CD4-positive, alpha-beta T cell treated with Interleukin-17A for 1 hour (primary cell): ENCODE data around the gene FLAD1.
A peak's percentile ranks its signal among the peaks of the same experiment; 100 is the strongest.
"Not testable (repeated sequence)": the region's sequence is repeated elsewhere in the genome, so short reads cannot be mapped to it uniquely, and the experiment has no call there.

ENCODE experiments used
- DNase-seq: peaks from one replicate; pipeline ENCODE4 v3.0.0-alpha.2; 2020

FLAD1 gene

DNA sequence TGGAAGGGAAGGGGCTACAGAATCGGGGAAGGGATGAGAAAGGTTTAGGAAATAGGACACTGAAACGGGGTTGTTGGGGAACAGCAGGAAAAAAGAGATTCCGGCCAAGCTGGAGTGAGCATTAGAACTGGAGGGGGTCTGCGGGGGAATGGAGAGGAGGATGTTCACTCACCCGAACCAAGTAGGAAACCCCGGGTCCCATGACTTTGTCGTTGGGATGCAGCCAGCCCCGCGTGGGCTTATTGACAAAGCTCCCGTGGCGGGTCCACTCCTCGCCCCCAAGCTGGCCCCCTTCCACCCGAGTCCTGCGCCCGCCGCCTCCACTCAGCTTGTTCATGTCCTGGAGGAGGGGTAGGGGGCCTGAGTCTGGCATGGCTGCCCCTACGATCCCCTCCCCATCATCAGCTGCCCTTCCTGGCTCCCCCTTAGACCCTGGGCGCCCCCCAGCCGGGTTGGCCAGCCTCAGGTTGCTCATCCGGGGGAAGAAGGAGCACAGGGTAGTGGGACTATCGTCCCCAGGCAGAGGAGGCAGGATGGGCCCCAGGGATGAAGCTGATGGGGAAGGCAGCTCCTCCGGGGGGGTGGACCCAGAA lies 13.2 kb upstream of the FLAD1 start:
- no peak for DNase-seq

DNA sequence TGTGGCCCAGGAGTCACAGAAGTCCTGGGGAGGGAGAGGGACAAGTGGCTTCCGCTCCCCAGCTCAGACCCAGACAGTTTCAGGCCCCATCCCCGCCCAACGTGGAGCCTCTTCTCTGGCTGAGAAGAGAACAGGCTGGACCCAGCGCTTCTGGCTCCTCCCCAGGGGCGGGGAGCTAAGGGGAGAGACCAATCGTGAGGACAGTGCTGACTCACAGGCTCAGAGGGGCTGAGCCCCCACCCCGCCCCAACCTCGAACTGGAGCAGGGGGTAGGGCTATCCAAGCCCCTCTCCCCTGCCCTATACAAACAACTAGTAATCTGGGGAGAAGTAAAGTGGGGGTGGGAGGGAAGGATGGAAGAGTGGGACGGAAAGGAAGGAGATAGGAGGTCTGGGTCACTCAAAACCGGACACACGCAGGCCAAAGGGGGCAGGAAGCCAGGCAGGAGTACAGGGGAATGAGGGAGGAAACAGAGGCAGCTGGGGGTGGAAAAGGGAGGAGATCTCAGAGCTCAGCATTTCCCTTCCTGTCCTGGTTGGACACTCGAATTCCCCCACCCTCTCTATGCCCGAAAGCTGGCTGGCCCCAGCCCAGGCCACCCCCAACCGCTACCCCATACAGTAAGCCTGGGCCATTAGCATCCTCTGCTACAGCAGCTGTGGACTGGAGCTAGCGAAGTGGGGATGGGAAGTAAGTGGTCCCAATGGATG lies 12.4 kb upstream of the FLAD1 start, which contains the start of gene SHC1:
SHC1 (minus strand) TSS at position 117 of the 710 bp plus-strand sequence. CDS start 221 bp downstream, outside the sequence.
- DNase-seq: peak; percentile 37

DNA sequence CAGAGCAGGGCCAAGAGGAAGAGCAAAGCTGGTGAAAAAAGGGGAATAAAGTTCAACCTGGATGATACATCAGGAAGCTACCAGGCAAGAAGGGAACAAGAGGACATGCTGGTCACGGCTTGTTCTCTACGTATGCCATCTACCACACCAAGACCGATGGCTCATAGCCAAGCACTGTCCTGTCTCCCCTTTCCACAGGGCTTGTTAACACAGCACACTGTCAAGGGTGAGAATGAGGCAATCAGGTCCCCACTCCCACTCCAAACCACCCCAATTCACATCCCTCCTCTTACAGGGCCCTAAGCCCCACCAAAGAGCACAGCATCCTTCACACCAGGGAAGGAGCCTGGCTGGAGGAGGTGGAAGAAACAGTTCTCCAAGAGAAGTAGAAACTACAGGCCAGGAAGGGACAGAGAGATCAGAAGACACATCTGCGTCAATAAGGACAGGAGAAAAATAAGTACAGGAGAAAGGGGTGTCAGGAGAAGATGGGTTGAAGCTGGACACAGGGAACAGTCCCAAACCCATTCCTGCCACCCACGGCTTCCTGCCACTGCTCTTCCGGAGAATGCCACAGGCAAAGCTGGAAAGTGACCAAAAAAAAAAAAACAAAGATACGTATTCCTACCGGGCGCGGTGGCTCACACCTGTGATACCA lies 11.7 kb upstream of the FLAD1 start:
- DNase-seq: no peak

DNA sequence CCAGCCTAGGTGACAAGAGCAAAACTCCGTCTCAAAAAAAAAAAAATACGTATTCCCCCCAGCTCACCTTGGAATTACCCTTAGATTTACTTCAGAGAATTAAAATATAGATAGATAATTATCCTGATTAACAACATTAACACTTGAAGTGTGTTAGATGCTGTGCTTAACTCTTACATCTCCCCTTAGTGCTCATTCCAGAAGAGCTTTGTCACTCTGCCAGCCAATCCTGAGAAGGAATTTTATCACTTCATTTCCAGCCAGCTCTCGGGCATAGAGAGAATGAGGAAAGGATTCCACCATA lies 11.0 kb upstream of the FLAD1 start:
- no peak for DNase-seq

DNA sequence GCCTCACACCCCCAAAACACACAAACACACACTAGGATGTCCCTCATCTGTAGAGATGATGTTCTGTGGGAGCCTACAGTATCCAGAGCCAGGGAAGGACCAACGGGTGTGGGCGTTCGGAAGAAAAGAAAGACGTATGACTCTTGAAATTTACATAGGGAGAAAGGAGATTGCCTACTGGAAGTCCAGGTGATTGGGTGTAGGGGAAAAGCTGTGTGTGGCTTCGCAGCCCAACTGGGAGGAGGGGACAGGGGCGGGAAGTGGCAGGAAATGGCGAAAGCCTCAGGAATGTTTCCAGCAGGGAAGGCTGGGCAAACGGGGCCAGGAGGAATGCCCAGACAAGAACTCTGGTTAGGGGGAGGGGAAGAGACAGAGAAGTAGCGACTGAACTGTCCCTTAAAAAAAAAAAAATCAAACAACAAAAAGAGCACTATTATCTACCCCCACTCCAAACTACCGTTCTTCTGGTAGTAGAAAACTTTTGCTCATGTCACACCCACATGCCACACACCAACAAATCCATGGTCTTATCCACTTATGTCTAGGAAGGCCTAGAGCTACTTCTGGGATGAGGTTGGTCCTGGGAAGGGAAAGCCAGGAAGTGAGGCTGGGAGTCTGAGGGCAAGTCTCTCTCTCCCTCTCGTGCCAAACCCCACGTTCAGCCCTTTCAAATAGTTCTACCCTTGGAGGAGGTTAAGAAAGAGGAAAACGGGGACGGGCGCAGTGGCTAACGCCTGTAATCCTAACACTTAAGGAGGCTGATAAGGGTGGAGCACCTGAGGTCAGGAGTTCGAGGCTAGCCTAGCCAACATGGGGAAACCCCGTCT lies 10.4 kb upstream of the FLAD1 start:
- DNase-seq: no peak

DNA sequence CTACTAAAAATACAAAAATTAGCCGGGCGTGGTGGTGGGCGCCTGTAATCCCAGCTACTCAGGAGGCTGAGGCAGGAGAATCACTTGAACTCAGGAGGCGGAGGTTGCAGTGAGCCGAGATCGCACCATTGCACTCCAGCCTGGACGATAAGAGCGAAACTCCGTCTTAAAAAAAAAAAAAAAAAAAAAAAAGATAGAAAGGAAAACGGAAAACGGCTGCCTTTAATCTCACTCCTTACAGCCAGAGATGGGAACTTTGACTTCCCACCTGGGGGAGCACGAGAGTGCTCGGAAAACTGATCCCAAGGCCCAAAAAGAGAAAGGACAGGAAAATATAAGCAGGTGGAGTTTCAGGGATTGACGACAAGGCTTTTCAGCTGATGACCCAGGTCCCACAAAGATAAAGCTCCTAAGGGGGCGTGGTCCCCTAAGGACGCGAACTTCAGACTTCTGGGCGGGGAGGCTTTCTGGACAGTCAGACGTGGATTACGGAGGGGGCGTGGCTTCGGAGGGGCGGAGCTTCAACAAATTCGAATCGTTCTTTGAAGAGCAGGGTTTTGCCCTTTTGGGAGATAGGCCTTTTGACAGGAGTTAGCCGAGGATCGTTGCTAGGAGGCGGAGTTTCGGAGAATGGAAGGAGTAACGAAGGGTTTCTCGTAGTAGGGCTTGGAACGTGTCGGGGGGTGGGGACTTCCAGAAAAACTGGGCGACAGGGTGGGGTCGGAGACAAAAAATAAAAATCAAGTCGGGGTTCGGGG lies 9.6 kb upstream of the FLAD1 start:
- DNase-seq: peak; percentile 96

DNA sequence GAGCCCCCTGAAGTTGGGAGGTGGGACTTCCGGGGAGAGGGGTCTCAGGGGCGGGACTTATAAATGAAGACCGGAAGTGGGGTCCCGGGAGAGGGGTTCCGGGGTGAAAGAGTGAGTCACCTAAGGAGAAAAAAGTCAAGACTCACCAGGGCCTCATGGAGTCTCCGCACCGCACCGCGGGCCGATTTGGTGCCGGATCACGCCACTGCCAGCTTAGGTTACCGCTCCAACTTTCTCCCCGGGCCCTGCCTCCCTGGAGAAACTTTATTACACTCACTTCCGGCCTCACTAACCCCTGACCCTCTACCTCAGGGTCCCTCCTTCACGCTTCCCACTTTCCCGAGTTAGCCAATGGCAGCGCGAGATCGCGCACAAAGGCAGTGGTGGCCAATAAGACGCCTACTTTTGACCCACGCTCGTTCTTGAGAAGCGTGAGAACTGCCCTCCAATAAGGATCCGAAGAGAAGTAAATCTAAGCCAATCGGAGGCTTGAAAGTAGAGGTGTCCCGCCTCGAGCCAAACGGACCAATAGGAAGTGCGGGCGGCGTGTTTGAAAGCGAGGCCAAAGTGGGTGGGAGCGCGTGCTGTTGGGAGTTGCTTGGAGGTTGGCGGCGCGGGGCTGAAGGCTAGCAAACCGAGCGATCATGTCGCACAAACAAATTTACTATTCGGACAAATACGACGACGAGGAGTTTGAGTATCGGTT lies 8.9 kb upstream of the FLAD1 start, which contains the start of gene CKS1B:
CKS1B (plus strand) TSS at position 580 of the 706 bp plus-strand sequence; CDS start at position 645, 65 bp downstream.
- DNase-seq: peak; percentile 100

DNA sequence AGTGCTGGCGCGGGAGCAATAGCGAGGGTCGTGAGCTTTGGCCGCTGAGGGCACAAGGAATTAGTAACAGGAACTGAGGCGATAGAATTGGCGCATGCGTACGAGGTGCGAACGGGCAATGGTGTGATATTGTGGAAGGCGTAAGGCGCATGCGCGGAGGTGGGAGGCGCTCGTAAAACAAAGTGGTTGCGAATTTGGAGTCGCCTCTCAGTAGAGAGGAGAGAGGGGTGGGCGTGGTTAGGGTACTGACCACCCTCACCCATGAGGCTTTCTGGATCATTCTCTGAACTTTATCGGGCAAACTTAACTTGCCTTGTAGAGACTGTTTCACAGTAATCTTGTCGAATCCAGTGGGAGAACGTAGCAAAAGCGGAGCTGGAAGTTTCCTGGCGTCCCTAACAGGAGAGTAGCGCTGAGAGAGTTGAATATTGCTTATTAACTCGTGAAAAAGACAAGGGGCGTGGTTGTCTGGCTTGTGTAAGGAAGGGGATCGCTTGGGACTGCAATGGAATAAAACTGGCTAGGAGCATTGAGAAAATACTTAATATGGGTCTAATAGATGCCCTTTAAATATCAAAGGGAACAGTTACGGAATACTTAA lies 8.2 kb upstream of the FLAD1 start:
- peak; percentile 96 for DNase-seq

DNA sequence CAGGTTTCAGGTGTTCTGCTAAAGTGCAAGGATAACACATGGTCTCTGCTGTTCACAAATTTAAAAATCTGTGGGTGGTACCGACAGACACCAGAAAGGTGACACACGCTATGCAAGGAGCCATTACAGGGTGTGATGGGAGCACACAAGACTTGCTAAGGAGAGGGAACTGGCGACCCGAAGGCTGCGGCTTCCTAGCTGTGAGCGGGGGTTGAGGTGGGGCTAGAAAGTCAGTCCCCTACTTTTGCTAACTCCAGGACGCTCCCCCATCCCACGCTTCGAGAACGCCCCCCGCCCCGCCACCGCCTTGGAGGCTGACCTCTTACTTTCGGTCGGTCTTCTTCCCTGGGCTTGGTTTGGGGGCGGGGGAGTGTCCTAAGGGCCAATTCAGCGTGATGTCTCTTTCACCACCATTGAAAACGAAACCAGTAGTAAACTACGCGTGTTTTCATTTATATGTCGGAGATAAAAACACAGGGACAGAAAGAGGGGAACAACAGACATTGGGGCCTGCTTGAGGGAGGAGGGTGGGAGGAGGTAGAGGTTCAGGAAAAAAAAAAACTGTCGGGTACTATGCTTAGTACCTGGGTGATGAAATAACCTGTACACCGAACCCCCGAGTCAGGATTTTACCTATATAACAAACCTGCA lies 7.6 kb upstream of the FLAD1 start:
- peak; percentile 65 for DNase-seq

DNA sequence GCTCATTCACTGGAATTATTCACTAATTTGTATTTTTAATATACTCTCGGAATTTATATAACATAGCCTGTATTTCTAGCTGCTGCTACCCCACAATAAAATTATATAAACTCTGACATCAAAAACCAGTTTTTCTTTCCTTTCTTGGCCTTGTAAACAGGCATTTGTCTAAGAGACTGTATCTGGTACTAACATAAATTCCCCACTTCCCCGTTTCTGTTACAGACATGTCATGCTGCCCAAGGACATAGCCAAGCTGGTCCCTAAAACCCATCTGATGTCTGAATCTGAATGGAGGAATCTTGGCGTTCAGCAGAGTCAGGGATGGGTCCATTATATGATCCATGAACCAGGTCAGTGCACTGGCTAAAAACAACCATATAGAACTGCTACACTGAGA lies 5.4 kb upstream of the FLAD1 start:
- DNase-seq: not testable (repeated sequence)

DNA sequence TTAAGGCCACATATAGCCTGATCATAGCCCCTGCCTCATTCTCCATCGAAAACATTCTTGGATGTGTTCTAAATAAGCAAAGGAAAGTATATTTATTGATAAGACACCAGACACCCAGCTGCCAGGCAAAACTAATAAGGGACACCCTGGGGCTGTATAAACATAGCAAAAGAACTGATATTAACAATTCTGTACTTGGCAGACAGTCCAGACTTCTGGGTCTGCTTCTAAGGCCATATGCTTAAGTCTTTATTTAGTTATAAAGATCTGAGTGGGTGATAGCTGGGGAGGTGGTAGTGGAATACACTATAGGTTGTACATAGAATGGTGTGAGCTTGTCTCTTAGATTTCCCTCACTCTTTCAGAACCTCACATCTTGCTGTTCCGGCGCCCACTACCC lies 4.8 kb upstream of the FLAD1 start:
- no peak for DNase-seq

DNA sequence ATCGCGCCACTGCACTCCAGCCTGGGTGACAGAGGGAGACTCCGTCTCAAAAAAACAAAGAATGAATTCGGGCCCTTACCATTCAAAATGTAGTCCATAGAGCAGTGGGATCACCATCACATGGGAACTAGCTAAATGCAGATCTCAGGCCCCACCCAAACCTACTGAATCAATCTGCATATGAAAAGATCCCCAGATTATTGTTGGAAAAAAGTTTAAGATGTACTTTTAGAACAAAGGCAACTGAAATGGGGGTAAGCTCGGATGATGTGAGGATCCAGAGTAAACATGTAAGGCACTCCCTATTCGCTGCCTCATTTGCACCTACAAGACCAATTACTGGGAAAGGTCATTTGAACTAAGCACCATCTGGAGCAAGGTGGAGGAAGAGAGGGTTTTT lies 803 bp upstream of the FLAD1 start:
- DNase-seq: no peak

DNA sequence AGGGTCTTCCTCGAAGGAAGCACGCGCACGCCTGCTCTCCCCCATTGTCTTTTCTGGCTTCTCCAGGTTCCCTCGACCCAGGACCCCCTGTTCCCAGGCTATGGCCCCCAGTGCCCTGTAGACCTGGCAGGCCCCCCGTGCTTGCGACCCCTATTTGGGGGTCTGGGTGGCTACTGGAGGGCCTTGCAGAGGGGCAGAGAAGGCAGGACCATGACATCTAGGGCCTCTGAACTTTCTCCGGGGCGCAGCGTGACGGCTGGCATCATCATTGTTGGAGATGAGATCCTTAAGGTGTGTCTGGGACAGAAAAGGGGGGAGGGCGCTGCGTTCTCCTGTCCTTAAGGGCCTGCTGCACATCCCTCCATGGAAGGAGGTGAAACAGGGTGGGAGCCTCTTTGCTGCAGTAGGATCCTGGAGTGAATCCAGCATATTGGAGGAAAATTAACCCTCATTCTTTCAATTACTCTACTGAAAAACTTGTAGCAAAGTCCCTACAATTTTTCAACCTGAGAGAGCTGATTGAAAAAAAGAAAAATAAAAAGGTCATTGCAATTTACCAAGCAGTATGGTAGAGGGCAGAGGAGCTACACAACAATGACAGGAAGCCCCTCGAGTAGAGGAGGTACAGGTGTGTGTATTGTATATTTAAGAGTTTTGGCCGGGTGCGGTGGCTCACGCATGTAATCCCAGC lies 777 bp downstream of the FLAD1 start:
- DNase-seq: no peak

DNA sequence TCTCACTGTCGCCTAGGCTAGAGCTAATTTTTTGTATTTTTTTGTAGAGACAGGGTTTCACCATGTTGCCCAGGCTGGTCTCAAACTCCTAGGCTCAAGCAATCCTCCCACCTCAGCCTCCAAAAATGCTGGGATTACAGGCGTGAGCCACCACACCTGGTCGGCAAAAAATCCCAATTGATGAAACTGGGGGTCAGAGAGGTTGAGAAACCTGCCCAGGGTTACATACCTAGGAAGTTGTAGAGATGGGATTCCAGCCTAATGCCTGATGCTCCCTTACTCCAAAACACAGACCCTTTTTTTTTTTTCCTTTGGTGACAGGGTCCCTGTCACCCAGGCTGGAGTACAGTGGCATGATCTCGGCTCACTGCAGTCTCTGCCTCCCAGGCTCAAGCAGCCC lies 3.6 kb downstream of the FLAD1 start:
- not testable (repeated sequence) for DNase-seq

DNA sequence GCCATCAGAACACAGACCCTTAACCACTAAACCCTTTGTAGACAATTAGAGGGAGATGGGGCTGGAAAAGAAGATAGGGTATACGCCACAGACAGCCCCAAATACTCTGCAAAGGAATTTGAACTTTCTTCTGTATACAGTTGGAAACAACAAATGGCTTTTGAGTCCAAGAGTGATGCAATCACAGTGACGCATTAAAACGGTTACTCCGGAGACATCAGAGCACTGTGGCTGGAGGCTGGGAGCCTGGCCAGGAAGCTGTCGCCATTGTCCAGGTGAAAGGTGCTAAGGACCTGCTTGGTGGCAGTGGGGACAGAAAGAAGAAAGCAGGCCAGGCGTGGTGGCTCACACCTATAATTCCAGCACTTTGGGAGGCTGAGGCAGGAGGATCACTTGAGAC lies 4.2 kb downstream of the FLAD1 start:
- DNase-seq: no peak

DNA sequence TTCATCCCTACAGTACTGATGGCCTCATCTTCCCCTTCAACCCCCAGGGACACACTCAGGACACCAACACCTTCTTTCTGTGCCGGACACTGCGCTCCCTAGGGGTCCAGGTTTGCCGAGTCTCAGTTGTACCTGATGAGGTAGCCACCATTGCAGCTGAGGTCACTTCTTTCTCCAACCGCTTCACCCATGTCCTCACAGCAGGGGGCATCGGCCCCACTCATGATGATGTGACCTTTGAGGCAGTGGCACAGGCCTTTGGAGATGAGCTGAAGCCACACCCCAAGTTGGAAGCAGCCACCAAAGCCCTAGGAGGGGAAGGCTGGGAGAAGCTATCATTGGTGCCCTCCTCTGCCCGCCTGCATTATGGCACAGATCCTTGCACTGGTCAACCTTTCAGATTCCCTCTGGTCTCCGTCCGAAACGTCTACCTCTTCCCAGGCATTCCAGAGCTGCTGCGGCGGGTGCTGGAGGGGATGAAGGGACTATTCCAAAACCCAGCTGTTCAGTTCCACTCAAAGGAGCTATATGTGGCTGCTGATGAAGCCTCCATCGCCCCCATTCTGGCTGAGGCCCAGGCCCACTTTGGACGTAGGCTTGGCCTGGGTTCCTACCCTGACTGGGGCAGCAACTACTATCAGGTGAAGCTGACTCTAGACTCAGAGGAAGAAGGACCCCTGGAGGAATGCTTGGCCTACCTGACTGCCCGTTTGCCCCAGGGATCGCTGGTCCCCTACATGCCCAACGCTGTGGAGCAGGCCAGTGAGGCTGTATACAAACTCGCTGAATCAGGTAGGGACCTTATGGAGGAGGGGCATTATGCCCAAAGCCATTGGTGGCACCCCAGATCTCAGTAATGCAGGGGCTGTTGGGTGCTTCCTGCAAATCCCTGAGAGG lies 5.2 kb downstream of the FLAD1 start:
- no peak for DNase-seq

DNA sequence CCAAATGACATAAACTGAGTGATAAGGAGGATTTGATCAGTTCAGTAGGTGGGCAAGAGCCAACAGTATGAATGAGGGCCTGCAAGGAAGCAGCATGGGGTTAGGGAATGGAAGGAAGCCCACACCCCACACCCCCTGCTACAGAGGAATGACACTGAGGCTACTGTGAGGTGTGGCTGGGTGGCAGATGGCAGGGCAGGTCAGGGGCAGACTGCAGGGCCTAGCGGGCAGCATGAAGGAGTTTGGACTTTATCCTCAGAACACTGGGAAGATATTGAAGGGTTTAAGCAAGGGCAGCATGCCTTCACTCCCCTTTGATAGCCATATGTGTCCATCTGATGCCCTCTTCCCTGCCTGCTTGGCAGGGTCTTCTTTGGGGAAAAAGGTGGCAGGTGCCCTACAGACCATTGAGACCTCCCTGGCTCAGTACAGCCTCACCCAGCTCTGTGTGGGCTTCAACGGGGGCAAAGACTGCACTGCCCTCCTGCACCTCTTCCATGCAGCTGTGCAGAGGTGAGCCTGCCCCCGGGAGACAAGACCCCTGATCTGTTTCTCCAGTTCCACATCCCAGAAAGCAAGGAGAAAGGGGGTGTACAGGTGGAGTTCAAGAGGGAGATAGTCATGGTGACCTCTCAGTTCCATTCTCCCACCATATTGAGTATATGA lies 6.2 kb downstream of the FLAD1 start:
- no peak for DNase-seq

DNA sequence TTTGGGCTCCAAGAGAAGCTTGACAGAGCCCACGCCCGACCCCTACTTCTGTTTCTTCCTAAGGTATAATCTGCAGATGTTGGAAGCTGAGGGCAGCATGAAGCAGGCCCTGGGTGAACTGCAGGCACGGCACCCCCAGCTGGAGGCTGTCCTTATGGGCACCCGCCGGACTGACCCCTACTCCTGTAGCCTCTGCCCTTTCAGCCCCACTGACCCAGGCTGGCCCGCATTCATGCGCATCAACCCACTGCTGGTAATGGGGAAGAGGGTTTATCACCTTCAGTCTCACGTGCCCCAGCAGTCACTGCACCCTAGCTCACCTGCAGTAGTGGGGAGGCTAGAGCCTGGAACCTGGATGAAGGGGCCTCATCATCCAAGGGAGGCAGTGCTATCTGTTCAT lies 7.1 kb downstream of the FLAD1 start:
- no peak for DNase-seq
